Karpas-422 (cell line): ENCODE data around the gene FNDC3B. TPM values are rescaled to one million over a fixed set of nuclear protein-coding genes. Genes with fewer than 3 reads are reported as not detected.

Experiments
- DNase-seq: peaks from one replicate; pipeline ENCODE4 v3.0.0-alpha.2; 2015
- H2AFZ ChIP-seq: fragments of 200-600 bp; sonication (generic); 2 replicates; pipeline ENCODE4 v1.6.1; 2014; ENCODE audit warnings: antibody characterized with exemption, low read length, mixed read lengths
- H3K27ac ChIP-seq: fragments of 200-600 bp; sonication (generic); 2 replicates; pipeline ENCODE4 v1.5.1; 2014; ENCODE audit warnings: mild to moderate bottlenecking, low read length, moderate library complexity
- H3K27me3 ChIP-seq: fragments of 200-600 bp; sonication (generic); 2 replicates; pipeline ENCODE4 v1.6.1; 2014; ENCODE audit warnings: low read length, mixed read lengths
- H3K36me3 ChIP-seq: fragments of 200-600 bp; sonication (generic); 2 replicates; pipeline ENCODE4 v1.6.1; 2014; ENCODE audit warnings: low read length, mixed read lengths; ENCODE audit not compliant: insufficient read depth
- H3K4me1 ChIP-seq: fragments of 200-600 bp; sonication (generic); 2 replicates; pipeline ENCODE4 v1.6.1; 2014; ENCODE audit warnings: mild to moderate bottlenecking, low read length, mixed read lengths
- H3K4me2 ChIP-seq: fragments of 200-600 bp; sonication (generic); 2 replicates; pipeline ENCODE4 v1.6.1; 2014; ENCODE audit warnings: low read length, low read depth, mild to moderate bottlenecking; ENCODE audit not compliant: poor library complexity, severe bottlenecking
- H3K4me3 ChIP-seq: fragments of 200-600 bp; sonication (generic); 2 replicates; pipeline ENCODE4 v1.5.1; 2014; ENCODE audit warnings: mild to moderate bottlenecking, antibody characterized with exemption, low read length, mixed read lengths
- H3K79me2 ChIP-seq: fragments of 200-600 bp; sonication (generic); 2 replicates; pipeline ENCODE4 v1.6.1; 2014; ENCODE audit warnings: mild to moderate bottlenecking, low read length, mixed read lengths
- H3K9ac ChIP-seq: fragments of 200-600 bp; sonication (generic); 2 replicates; pipeline ENCODE4 v1.6.0; 2014; ENCODE audit warnings: low read length
- H3K9me2 ChIP-seq: fragments of 200-600 bp; sonication (generic), shearing (Covaris generic); replicated peaks from 2 replicates; pipeline ENCODE4 v1.6.0; 2014; ENCODE audit warnings: mild to moderate bottlenecking, low read length, moderate library complexity; ENCODE audit not compliant: insufficient read depth
- H3K9me3 ChIP-seq: fragments of 300-700, 200-600 bp; sonication (generic); 2 replicates; pipeline ENCODE4 v1.6.1; 2014; ENCODE audit warnings: low read length, mixed read lengths
- H4K20me1 ChIP-seq: fragments of 200-600 bp; sonication (generic); 2 replicates; pipeline ENCODE4 v1.6.1; 2014; ENCODE audit warnings: mild to moderate bottlenecking, antibody characterized with exemption, low read length, low read depth; ENCODE audit not compliant: insufficient read depth
- total RNA-seq: library from RNA; depleted of rRNA; stranded (reverse); fragments of >200 nt; shearing (Covaris generic); gene quantifications from 2 replicates; pipeline ENCODE4 v1.2.3, GENCODE V29; 2014; ENCODE audit warnings: low replicate concordance

Gene FNDC3B
- total RNA-seq, 1 experiment from 2014 or later = 2.6 TPM

DNA sequence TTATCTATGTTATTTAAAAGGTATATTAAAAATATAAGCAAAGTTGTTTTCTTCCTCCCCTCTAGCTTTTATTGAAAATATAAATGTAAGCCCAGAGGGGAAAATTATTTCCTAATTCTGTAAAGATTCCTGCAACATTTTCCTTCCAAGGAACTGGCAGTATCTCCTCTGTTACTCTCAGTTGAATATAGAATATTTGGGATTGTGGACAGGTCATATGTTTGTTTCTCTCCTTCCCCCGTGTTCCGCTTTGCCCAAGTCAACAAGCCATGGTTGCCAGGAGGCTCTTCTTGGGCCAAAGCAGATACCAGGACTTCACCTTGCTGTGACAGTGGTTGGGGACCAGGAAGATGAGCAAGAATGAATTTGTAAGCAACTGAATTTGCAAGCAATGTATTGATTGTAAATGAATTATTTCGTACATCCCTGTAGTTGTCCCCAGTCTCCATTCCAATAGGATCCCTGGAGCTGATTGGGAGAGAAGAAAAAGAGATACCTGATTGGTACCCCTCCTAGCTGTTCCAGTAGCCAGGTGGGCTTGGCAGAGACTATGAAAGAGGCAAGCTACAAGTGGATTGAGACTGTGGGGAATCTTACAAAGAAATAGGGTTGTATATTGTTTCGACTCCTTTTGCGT, 130.8 kb downstream of the FNDC3B start:
- no peak overlapping the region for H3K4me3 ChIP-seq
- H3K27me3 ChIP-seq = no peaks in the 10 kb centered on the region
- no peaks in the 10 kb centered on the region for H3K79me2 ChIP-seq
- H3K36me3 ChIP-seq = no peaks in the 10 kb centered on the region
- no peak for DNase-seq
- H3K9me3 ChIP-seq = no peaks in the 10 kb centered on the region
- H3K9ac ChIP-seq = no peak overlapping the region
- H2AFZ ChIP-seq = no peak overlapping the region
- H3K9me2 ChIP-seq = no peaks in the 10 kb centered on the region
- H3K4me2 ChIP-seq = no peak overlapping the region
- no peak overlapping the region for H3K27ac ChIP-seq
- no peaks in the 10 kb centered on the region for H3K4me1 ChIP-seq
- H4K20me1 ChIP-seq = no peaks in the 10 kb centered on the region

GRCh38 chr3:172170841-172171240, 131.5 kb downstream of the FNDC3B start:
- no peaks in the 10 kb centered on the region for H3K79me2 ChIP-seq
- no peaks in the 10 kb centered on the region for H4K20me1 ChIP-seq
- H3K27ac ChIP-seq = no peak overlapping the region
- no peak overlapping the region for H3K4me2 ChIP-seq
- no peak overlapping the region for H3K9ac ChIP-seq
- H2AFZ ChIP-seq = no peak overlapping the region
- no peaks in the 10 kb centered on the region for H3K36me3 ChIP-seq
- H3K4me3 ChIP-seq = no peak overlapping the region
- H3K9me2 ChIP-seq = no peaks in the 10 kb centered on the region
- H3K4me1 ChIP-seq = no peaks in the 10 kb centered on the region
- H3K27me3 ChIP-seq = no peaks in the 10 kb centered on the region
- H3K9me3 ChIP-seq = no peaks in the 10 kb centered on the region
- DNase-seq = no peak

DNA sequence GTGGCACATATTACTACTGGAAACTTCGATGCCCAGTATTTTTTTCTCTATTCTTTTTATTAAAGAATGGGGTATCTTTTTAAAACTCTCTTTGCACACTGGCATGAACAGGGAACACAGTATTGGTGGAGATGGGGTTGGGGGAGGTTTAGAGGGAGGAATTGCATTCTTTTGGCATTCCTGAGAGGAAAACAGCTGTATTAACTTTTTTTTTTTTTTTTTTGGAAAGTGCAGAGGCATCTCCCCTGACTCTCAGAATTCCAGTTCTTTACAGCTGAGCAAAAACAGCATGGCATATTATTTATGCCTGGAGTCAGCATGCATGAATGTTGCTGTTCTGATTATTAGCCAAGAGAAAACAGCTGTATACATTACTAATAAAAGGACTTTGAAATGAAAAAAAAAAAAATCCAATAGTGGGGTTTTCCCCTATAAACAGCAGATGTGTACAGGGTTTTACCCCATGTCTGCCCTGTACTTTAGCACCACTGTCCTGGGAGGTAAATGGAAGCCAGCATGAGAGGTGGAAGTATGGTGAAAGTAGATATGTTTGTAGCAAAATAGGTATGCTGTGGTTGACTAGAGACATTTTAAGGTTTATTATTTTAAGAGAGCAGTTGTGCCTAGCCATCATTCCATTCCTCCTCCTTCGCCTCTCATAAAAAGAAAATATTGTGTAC, 132.2 kb downstream of the FNDC3B start:
- H3K79me2 ChIP-seq = no peaks in the 10 kb centered on the region
- no peaks in the 10 kb centered on the region for H4K20me1 ChIP-seq

DNA sequence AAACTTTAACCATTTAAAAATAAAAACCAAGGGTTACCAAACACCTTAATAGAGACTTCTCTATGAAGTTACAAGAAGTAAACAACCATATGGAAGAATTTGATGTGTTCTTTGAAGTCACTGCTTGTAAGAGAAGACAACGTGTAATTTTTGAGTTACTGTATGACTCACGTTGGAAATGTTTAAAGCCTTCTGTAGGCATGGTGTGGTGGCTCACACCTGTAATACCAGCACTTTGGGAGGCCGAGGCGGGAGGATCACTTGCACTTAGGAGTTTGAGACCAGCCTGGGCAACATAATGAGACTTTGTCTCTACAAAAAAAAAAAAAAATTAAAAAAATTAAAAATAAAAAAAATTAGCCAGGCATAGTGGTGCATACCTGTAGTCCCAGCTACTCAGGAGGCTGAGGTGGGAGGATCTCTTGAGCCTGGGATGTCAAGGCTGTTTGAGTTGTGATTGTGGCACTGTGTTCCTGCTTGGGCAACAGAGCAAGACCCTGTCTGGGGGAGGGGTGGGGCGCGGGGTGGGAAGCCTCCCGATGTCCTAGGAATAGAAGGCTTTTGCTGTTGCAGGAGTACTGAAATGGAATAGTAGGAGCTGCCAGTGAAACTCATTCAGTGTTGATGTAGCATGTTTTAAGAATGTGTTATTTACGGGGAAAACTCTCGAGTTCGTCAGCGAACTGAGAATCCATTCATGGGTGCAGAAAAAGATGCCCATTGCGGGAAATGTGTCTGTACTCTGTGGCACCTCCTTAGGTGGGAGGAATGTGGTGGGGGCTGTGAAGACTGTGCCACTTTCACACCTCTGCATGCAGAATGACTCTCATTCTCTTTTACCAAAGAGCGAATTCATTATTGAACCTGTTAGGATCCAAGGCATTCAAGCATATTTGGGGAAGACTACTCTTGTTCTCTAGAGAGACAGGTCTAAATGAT, 134.2 kb downstream of the FNDC3B start:
- no peak overlapping the region for H2AFZ ChIP-seq

More for the DNA sequence above, 132.2 kb downstream of the FNDC3B start:
- Histone ChIP-seq H3K9ac (no peak overlapping the region), H3K9me3 (no peaks in the 10 kb centered on the region), H3K27ac (no peak overlapping the region), H2AFZ (no peak overlapping the region), H3K27me3 (no peaks in the 10 kb centered on the region), H3K9me2 (no peaks in the 10 kb centered on the region), H3K4me2 (no peak overlapping the region), H3K36me3 (no peaks in the 10 kb centered on the region), H3K4me1 (no peaks in the 10 kb centered on the region), H3K4me3 (no peak overlapping the region)
- no peak for DNase-seq

GRCh38 chr3:172174513-172175253, 135.3 kb downstream of the FNDC3B start:
- H3K79me2 ChIP-seq = no peaks in the 10 kb centered on the region
- H3K9ac ChIP-seq = no peak overlapping the region
- H3K9me2 ChIP-seq = no peaks in the 10 kb centered on the region
- no peaks in the 10 kb centered on the region for H3K4me1 ChIP-seq
- H3K27me3 ChIP-seq = no peaks in the 10 kb centered on the region
- no peak overlapping the region for H3K4me2 ChIP-seq
- DNase-seq = no peak
- no peak overlapping the region for H3K4me3 ChIP-seq
- no peaks in the 10 kb centered on the region for H3K9me3 ChIP-seq
- H2AFZ ChIP-seq = no peak overlapping the region
- H4K20me1 ChIP-seq = no peaks in the 10 kb centered on the region
- no peaks in the 10 kb centered on the region for H3K36me3 ChIP-seq
- H3K27ac ChIP-seq = no peak overlapping the region

More for the DNA sequence above, 134.2 kb downstream of the FNDC3B start:
- Histone ChIP-seq H4K20me1 (no peaks in the 10 kb centered on the region), H3K4me3 (no peak overlapping the region), H3K9ac (no peak overlapping the region), H3K27ac (no peak overlapping the region), H3K4me1 (no peaks in the 10 kb centered on the region), H3K4me2 (no peak overlapping the region), H3K79me2 (no peaks in the 10 kb centered on the region), H3K9me2 (no peaks in the 10 kb centered on the region), H3K36me3 (no peaks in the 10 kb centered on the region), H3K9me3 (no peaks in the 10 kb centered on the region), H3K27me3 (no peaks in the 10 kb centered on the region)
- no peak for DNase-seq

GRCh38 chr3:172175254-172175599, 135.8 kb downstream of the FNDC3B start:
- no peaks in the 10 kb centered on the region for H3K79me2 ChIP-seq
- no peak overlapping the region for H2AFZ ChIP-seq
- H3K9ac ChIP-seq = no peak overlapping the region

DNA sequence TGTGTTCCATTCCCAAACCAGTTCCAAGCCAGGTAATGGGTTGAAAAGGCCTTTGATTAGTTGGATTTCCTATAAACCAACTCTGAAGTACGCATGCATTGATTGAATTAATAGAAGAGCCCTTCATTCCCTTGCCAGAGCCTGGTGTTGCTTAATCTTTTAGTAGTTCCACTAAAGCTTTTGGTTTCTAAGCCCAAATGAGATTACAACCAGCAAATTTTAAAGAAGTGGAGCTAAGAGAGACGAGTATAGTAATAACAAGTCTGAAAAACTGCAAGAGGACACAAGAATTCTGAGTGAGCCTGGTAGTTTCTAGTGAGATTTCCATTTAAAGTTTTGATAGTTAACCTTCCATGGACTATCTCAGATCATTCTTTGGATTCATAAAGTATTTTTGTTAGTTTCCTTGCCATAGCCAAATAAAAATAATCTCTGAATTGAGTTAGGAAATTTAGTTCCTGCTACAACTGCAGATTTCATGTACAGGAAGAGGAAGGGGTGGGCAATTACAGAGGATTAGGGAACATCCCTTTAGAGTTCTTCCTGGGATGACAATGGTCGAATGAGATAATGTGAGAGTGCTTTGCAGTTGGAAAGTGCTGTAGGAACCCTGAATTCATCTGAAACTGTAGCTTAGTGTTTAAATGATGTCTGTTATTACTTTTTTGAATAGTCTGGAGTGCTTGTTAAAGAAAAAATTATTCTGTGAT, 136.8 kb downstream of the FNDC3B start:
- H4K20me1 ChIP-seq = no peaks in the 10 kb centered on the region
- H3K9me2 ChIP-seq = no peaks in the 10 kb centered on the region
- no peak overlapping the region for H3K4me2 ChIP-seq
- H3K27me3 ChIP-seq = no peaks in the 10 kb centered on the region
- H3K9me3 ChIP-seq = no peaks in the 10 kb centered on the region
- H3K36me3 ChIP-seq = no peaks in the 10 kb centered on the region
- H3K4me1 ChIP-seq = no peaks in the 10 kb centered on the region
- no peaks in the 10 kb centered on the region for H3K79me2 ChIP-seq
- H3K9ac ChIP-seq = no peak overlapping the region
- DNase-seq = no peak
- no peak overlapping the region for H2AFZ ChIP-seq
- no peak overlapping the region for H3K4me3 ChIP-seq
- no peak overlapping the region for H3K27ac ChIP-seq

More at GRCh38 chr3:172175254-172175599, 135.8 kb downstream of the FNDC3B start:
- Histone ChIP-seq H3K27ac (no peak overlapping the region), H3K27me3 (no peaks in the 10 kb centered on the region), H3K9me2 (no peaks in the 10 kb centered on the region), H3K36me3 (no peaks in the 10 kb centered on the region), H3K4me3 (no peak overlapping the region), H3K9me3 (no peaks in the 10 kb centered on the region), H3K4me1 (no peaks in the 10 kb centered on the region), H3K4me2 (no peak overlapping the region), H4K20me1 (no peaks in the 10 kb centered on the region)
- no peak for DNase-seq
